Measurements from ENCODE around the gene IFI27. TPM values are rescaled to one million over a fixed set of nuclear protein-coding genes. Genes with fewer than 3 reads are reported as not detected.

Gene IFI27
- total and polyA plus RNA-seq, 2 experiments from 2014 or later, result 2.6 to 6.6 TPM

DNA sequence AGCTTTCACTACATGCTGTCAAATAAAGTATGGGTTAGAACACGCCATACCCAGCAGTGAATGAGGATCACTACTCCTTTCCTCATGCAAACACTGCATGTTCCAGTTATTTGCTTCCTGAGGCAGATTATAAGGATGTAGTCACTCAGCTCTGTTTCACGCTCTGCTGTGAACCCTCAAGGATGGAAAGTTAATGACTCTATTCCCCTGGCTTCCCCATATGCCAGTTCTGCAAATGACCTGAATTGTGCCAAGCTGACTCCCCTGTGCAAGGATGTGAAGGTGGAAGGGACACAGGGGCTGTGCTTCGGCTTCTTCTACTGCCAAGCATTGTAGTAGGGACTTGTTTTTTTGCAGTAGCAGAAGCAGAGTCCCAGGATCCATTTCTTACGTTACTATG, 22.6 kb upstream of the IFI27 start:
- Histone ChIP-seq H3K36me3 (no peaks in the 10 kb centered on the region), H3K4me1 (ENCODE audit: low read depth) (peaks cover 44% of the 10 kb centered on the region), H3K27me3 (no peaks in the 10 kb centered on the region), H3K4me3 (no peak overlapping the region), H3K9me3 (ENCODE audit: low read depth) (no peaks in the 10 kb centered on the region), H3K27ac (peak overlapping the region; percentile 92)
- no peak for DNase-seq (ENCODE audit: low read depth in 1 of 2, low spot score in 1 of 2)
- TF ChIP-seq, protein P1, sequence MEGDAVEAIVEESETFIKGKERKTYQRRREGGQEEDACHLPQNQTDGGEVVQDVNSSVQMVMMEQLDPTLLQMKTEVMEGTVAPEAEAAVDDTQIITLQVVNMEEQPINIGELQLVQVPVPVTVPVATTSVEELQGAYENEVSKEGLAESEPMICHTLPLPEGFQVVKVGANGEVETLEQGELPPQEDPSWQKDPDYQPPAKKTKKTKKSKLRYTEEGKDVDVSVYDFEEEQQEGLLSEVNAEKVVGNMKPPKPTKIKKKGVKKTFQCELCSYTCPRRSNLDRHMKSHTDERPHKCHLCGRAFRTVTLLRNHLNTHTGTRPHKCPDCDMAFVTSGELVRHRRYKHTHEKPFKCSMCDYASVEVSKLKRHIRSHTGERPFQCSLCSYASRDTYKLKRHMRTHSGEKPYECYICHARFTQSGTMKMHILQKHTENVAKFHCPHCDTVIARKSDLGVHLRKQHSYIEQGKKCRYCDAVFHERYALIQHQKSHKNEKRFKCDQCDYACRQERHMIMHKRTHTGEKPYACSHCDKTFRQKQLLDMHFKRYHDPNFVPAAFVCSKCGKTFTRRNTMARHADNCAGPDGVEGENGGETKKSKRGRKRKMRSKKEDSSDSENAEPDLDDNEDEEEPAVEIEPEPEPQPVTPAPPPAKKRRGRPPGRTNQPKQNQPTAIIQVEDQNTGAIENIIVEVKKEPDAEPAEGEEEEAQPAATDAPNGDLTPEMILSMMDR (IDR thresholded peaks at IDR 0.05; ENCODE audit: low read depth, low read length), result no peak

DNA sequence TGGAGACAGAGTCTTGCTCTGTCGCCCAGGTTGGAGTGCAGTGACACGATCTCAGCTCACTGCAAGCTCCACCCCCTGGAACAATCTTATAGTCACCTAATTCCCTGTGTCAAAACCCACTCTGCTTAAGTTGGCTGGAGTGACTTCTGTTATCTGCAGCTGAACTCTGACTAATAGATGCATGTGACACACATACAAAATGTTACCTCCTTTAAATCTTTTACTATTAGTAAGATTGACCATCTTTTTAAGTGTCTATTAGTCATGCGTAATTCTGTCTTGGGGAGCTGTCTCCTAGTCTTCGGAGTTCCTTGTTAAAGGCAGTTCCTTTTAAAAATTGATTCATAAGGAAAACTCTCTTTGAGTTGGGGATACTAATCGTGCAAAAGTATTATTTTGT, 22.0 kb upstream of the IFI27 start:
- TF ChIP-seq, protein P1 (IDR thresholded peaks at IDR 0.05; ENCODE audit: low read depth, low read length), result no peak
- H3K27ac ChIP-seq, result peak overlapping the region; percentile 92
- peaks cover 44% of the 10 kb centered on the region for H3K4me1 ChIP-seq (ENCODE audit: low read depth)
- DNase-seq (ENCODE audit: low read depth in 1 of 2, low spot score in 1 of 2), result peak in 1 of 2 donors; percentile 28
- no peaks in the 10 kb centered on the region for H3K27me3 ChIP-seq
- no peaks in the 10 kb centered on the region for H3K9me3 ChIP-seq (ENCODE audit: low read depth)
- no peak overlapping the region for H3K4me3 ChIP-seq
- H3K36me3 ChIP-seq, result no peaks in the 10 kb centered on the region

DNA sequence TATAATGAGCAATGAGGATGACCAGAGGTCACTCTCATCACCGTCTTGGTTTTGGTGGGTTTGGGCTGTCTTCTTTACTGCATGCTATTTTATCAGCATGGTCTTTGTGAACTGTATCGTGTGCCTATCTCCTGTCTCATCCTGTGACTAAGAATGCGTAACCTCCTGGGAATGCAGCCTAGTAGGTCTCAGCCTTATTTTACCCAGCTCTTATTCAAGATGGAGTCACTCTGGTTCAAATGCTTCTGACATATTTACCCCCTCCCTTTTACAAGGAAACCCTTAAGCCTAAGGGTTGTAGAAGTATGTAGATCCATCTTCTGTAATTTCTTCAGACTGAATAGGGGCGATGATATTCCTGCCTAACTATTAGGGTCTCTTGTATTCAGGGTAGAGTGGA, 21.1 kb upstream of the IFI27 start:
- Histone ChIP-seq H3K9me3 (ENCODE audit: low read depth) (no peaks in the 10 kb centered on the region), H3K36me3 (no peaks in the 10 kb centered on the region), H3K4me1 (ENCODE audit: low read depth) (peaks cover 46% of the 10 kb centered on the region), H3K4me3 (no peak overlapping the region), H3K27ac (peak overlapping the region; percentile 92), H3K27me3 (no peaks in the 10 kb centered on the region)
- TF ChIP-seq, protein P1 (IDR thresholded peaks at IDR 0.05; ENCODE audit: low read depth, low read length), result no peak
- DNase-seq (ENCODE audit: low read depth in 1 of 2, low spot score in 1 of 2), result no peak

DNA sequence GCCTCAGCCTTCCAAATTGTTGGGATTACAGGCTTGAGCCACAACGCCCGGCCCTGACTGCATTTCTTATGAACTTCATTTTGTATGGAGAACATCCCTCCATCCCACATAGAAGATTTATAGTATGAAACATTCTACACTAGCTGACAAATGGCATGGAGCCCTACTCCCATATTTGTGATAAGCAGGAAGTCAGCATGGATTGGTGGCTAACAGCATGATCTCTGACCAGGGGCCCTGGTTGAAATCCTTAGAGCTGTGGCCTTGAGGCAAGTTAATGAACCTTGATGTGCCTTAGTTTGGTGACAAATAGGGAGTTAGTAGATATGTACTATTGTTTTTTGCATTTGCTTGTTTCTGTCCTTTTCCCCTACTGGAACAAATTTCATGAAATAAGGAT, 17.1 kb upstream of the IFI27 start:
- DNase-seq (ENCODE audit: low read depth in 1 of 2, low spot score in 1 of 2), result no peak
- Histone ChIP-seq H3K36me3 (no peaks in the 10 kb centered on the region), H3K4me1 (ENCODE audit: low read depth) (peaks cover 33% of the 10 kb centered on the region), H3K9me3 (ENCODE audit: low read depth) (no peaks in the 10 kb centered on the region), H3K27me3 (no peaks in the 10 kb centered on the region), H3K4me3 (no peak overlapping the region), H3K27ac (peak overlapping the region; percentile 78)
- TF ChIP-seq, protein P1 (IDR thresholded peaks at IDR 0.05; ENCODE audit: low read depth, low read length), result no peak

DNA sequence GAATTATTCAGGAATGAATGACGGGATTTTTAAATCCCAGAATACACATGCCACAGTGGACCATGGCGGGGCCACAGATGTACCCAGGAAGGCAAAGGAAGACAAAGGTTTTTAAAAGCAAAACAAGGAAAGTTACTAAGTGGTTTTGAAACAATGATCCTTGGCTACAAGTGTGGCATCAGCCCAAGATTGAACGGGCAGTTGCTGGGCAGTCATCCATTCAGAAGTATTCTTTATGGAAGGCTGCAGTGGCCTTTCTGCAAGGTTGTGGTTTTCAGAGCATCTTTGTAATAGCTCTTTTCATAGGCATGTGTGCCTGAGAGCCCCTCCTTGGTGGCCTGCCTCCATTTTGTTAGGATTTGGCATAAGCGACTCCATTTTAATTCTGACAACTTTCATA, 13.4 kb upstream of the IFI27 start:
- Histone ChIP-seq H3K27me3 (no peaks in the 10 kb centered on the region), H3K4me3 (no peak overlapping the region), H3K4me1 (ENCODE audit: low read depth) (peaks cover 10% of the 10 kb centered on the region), H3K36me3 (no peaks in the 10 kb centered on the region), H3K9me3 (ENCODE audit: low read depth) (no peaks in the 10 kb centered on the region), H3K27ac (no peak overlapping the region)
- DNase-seq (ENCODE audit: low read depth in 1 of 2, low spot score in 1 of 2), result no peak
- TF ChIP-seq, protein P1 (IDR thresholded peaks at IDR 0.05; ENCODE audit: low read depth, low read length), result no peak

Measured in cardiac muscle cell (in vitro differentiated cells and primary cell).